Mammary epithelial cell (primary cell): Measurements from ENCODE around the gene RNF157.
"Not testable (repeated sequence)": the region's sequence is repeated elsewhere in the genome, so short reads cannot be mapped to it uniquely, and the experiment has no call there.

ENCODE experiments used
- EZH2 ChIP-seq: IDR thresholded peaks from 2 replicates; pipeline ENCODE4 v1.6.1; 2012; ENCODE audit warnings: low read length, inconsistent platforms, borderline replicate concordance
- TF ChIP-seq, protein P1 (sequence below), 2 donors: IDR thresholded peaks in 1 of 2; conservative IDR thresholded peaks in 1 of 2; 2 replicates each; pipeline ENCODE4 v1.5.1; 2011 to 2012; ENCODE audit warnings: inconsistent platforms in 2 of 2, low read length in 2 of 2, mild to moderate bottlenecking in 2 of 2, control low read depth in 1 of 2, low read depth in 1 of 2; ENCODE audit not compliant: insufficient read depth in 1 of 2; ENCODE audit errors: extremely low read depth in 1 of 2

DNA sequence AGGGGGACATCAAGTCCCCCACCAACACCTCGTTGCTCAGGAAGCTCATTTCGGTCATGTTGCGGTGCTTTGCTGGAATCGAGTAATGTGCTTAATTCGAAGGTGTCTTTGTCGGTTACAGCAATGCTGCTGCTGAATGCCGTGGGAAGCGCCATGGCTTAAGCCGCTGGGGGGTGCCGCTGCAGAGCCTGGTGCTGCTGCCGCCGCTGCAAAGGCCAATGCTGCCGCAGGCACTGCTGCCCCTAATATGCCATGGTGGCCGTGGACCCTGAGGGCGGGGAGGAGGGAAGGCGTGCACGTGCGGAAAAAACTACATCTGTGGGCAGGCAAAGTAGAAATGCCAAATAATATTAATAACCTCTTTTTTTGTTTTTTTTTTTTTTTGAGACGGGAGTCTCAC is 13.5 kb downstream of the RNF157 start:
- TF ChIP-seq, protein P1, sequence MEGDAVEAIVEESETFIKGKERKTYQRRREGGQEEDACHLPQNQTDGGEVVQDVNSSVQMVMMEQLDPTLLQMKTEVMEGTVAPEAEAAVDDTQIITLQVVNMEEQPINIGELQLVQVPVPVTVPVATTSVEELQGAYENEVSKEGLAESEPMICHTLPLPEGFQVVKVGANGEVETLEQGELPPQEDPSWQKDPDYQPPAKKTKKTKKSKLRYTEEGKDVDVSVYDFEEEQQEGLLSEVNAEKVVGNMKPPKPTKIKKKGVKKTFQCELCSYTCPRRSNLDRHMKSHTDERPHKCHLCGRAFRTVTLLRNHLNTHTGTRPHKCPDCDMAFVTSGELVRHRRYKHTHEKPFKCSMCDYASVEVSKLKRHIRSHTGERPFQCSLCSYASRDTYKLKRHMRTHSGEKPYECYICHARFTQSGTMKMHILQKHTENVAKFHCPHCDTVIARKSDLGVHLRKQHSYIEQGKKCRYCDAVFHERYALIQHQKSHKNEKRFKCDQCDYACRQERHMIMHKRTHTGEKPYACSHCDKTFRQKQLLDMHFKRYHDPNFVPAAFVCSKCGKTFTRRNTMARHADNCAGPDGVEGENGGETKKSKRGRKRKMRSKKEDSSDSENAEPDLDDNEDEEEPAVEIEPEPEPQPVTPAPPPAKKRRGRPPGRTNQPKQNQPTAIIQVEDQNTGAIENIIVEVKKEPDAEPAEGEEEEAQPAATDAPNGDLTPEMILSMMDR (conservative IDR thresholded peaks at IDR 0.05 in 1 of 2, IDR thresholded peaks at IDR 0.05 in 1 of 2; ENCODE audit: extremely low read depth in 1 of 2, insufficient read depth in 1 of 2, low read depth in 1 of 2, low read length in 2 of 2) = not testable (repeated sequence)
- TF ChIP-seq EZH2 = not testable (repeated sequence)
